LNCaP clone FGC (cell line): ENCODE measurements around the gene RALA.

Experiments
- DNase-seq: peaks from one replicate; pipeline ENCODE4 v3.0.0-alpha.2; 2011; ENCODE audit warnings: low read depth
- H3K4me3 ChIP-seq: 2 replicates; pipeline ENCODE4 v1.5.1; 2011; ENCODE audit warnings: mild to moderate bottlenecking, low read depth, low read length, control low read depth
- CTCF ChIP-seq: IDR thresholded peaks from 2 replicates; pipeline ENCODE4 v1.5.1; 2012; ENCODE audit warnings: mild to moderate bottlenecking; ENCODE audit not compliant: control insufficient read depth, insufficient read depth; ENCODE audit errors: extremely low read depth

Gene RALA

GRCh38 chr7:39603924-39604323 lies 19.4 kb upstream of the RALA start:
- no peak overlapping the region for H3K4me3 ChIP-seq
- no peak for TF ChIP-seq CTCF
- DNase-seq = no peak

GRCh38 chr7:39605087-39605486 lies 18.3 kb upstream of the RALA start:
- DNase-seq = no peak
- no peak overlapping the region for H3K4me3 ChIP-seq
- TF ChIP-seq CTCF = no peak

- H3K4me3 ChIP-seq = no peak overlapping the region
- DNase-seq = no peak
- no peak for TF ChIP-seq CTCF
These were observed 17.0 kb upstream of the RALA start for GRCh38 chr7:39606352-39606751.

GRCh38 chr7:39606941-39607340 lies 16.4 kb upstream of the RALA start:
- no peak for DNase-seq
- no peak overlapping the region for H3K4me3 ChIP-seq
- no peak for TF ChIP-seq CTCF

GRCh38 chr7:39607865-39608264 lies 15.5 kb upstream of the RALA start:
- no peak overlapping the region for H3K4me3 ChIP-seq
- no peak for DNase-seq
- no peak for TF ChIP-seq CTCF

- DNase-seq = no peak
- TF ChIP-seq CTCF = no peak
- H3K4me3 ChIP-seq = no peak overlapping the region
These were observed 15.1 kb upstream of the RALA start for GRCh38 chr7:39608278-39608677.

GRCh38 chr7:39609113-39609934 lies 14.0 kb upstream of the RALA start:
- no peak for TF ChIP-seq CTCF
- no peak for DNase-seq
- H3K4me3 ChIP-seq = no peak overlapping the region
